Neural progenitor cell (in vitro differentiated cells): Measurements from ENCODE around the gene HTATSF1.

Source experiments
- EZH2 ChIP-seq: fragments of 200-600 bp; sonication (generic); IDR thresholded peaks from 2 replicates; pipeline ENCODE4 v1.6.1; 2017; ENCODE audit warnings: antibody characterized with exemption, mild to moderate bottlenecking, moderate library complexity
- EZH2phosphoT487 ChIP-seq: fragments of 200-600 bp; sonication (generic); IDR thresholded peaks from 2 replicates; pipeline ENCODE4 v1.6.1; 2017; ENCODE audit warnings: antibody characterized with exemption
- TF ChIP-seq, protein P1 (sequence below): fragments of 200-600 bp; sonication (generic); IDR thresholded peaks from 2 replicates; pipeline ENCODE4 v1.5.1; 2017; ENCODE audit warnings: antibody characterized with exemption, mild to moderate bottlenecking

GRCh38 chrX:136531951-136532350 is 34.6 kb downstream of the HTATSF1 start, which contains the start of gene VGLL1:
- TF ChIP-seq, protein P1, sequence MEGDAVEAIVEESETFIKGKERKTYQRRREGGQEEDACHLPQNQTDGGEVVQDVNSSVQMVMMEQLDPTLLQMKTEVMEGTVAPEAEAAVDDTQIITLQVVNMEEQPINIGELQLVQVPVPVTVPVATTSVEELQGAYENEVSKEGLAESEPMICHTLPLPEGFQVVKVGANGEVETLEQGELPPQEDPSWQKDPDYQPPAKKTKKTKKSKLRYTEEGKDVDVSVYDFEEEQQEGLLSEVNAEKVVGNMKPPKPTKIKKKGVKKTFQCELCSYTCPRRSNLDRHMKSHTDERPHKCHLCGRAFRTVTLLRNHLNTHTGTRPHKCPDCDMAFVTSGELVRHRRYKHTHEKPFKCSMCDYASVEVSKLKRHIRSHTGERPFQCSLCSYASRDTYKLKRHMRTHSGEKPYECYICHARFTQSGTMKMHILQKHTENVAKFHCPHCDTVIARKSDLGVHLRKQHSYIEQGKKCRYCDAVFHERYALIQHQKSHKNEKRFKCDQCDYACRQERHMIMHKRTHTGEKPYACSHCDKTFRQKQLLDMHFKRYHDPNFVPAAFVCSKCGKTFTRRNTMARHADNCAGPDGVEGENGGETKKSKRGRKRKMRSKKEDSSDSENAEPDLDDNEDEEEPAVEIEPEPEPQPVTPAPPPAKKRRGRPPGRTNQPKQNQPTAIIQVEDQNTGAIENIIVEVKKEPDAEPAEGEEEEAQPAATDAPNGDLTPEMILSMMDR, result no peak
- no peak for TF ChIP-seq EZH2
- no peak for TF ChIP-seq EZH2phosphoT487
